HUES6 (cell line): ENCODE data around the gene SCN1B.
A peak's percentile ranks its signal among the peaks of the same experiment; 100 is the strongest.
"Not testable (repeated sequence)": the region's sequence is repeated elsewhere in the genome, so short reads cannot be mapped to it uniquely, and the experiment has no call there.

Experiments
- H3K27ac ChIP-seq: 2 replicates; pipeline ENCODE4 v1.7.0; 2013; ENCODE audit warnings: low read depth, mild to moderate bottlenecking, low read length, inconsistent platforms
- H3K27me3 ChIP-seq: 2 replicates; pipeline ENCODE4 v1.6.1; 2013; ENCODE audit warnings: low read length; ENCODE audit not compliant: control insufficient read depth, insufficient read depth
- H3K36me3 ChIP-seq: 2 replicates; pipeline ENCODE4 v1.6.1; 2013; ENCODE audit warnings: low read length; ENCODE audit not compliant: control insufficient read depth, insufficient read depth
- H3K4me1 ChIP-seq: 2 replicates; pipeline ENCODE4 v1.6.1; 2013; ENCODE audit warnings: low read length; ENCODE audit not compliant: control insufficient read depth, insufficient read depth
- H3K4me3 ChIP-seq: 2 replicates; pipeline ENCODE4 v1.5.1; 2013; ENCODE audit warnings: low read depth, low read length
- H3K9ac ChIP-seq: one replicate; pipeline ENCODE4 v1.6.1; 2013; ENCODE audit warnings: mild to moderate bottlenecking, low read length
- H3K9me3 ChIP-seq: 2 replicates; pipeline ENCODE4 v1.6.1; 2013; ENCODE audit warnings: low read depth, low read length; ENCODE audit not compliant: control insufficient read depth, insufficient read depth

SCN1B gene

DNA sequence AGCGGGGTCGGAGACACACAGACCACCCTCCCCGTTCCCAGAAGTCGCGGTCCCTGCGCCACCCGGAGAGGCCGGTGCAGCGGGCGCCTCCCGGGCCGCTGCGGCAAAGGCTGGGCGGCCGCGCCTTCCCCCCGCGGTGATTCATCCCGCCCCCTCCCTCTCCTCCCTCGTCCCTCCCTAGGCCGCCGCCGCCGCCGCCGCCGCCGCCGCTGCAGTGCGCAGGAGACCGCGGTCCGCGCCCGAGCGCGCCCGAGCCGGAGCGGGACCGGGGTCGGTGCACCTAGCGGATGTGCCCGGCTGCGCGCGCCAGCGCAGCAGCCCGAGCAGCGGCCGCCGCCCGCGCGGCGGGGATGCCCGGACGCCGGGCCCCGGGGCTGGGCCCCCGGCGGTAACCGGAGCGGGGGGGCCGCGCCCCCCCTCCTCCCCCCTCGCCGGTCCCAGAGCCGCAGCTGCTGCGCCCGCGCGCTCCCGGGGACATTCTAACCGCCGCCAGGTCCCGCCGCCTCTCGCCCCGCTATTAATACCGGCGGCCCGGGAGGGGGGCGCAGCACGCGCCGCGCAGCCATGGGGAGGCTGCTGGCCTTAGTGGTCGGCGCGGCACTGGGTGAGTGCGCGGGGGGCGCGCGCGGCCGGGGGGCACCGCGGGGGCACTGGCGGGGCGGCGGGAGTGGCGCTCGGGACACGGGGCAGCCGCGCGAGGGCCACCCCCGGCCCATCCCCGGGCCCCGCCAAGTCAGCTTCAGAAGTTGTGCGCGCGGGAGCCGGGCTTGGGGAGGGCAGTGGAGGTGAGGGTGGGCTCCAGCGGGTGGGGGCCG is at the start of gene SCN1B:
SCN1B (plus strand) TSS at position 214 of the 815 bp plus-strand sequence; CDS start at position 565, 351 bp downstream.
- no peak within 1 kb of the TSS for H3K27ac ChIP-seq
- peaks cover 10% of the 10 kb centered on the region; the same call in 1 of the 2 replicates for H3K4me1 ChIP-seq
- no peaks in the 10 kb centered on the region for H3K9me3 ChIP-seq
- H3K36me3 ChIP-seq: peaks cover 47% of the 10 kb centered on the region
- peak within 1 kb of the TSS; percentile 63 for H3K9ac ChIP-seq
- peaks cover 30% of the 10 kb centered on the region for H3K27me3 ChIP-seq
- H3K4me3 ChIP-seq: peak within 1 kb of the TSS; percentile 67

- H3K9me3 ChIP-seq: peaks cover 6% of the 10 kb centered on the region; the same call in 1 of the 2 replicates
- no peaks in the 10 kb centered on the region for H3K36me3 ChIP-seq
- H3K4me1 ChIP-seq: peaks cover 6% of the 10 kb centered on the region
- no peak overlapping the region for H3K9ac ChIP-seq
- no peak overlapping the region for H3K27ac ChIP-seq
- no peaks in the 10 kb centered on the region for H3K27me3 ChIP-seq
- no peak overlapping the region for H3K4me3 ChIP-seq
Observed at GRCh38 chr19:34982275-34982674, 48.0 kb upstream of the SCN1B start.

DNA sequence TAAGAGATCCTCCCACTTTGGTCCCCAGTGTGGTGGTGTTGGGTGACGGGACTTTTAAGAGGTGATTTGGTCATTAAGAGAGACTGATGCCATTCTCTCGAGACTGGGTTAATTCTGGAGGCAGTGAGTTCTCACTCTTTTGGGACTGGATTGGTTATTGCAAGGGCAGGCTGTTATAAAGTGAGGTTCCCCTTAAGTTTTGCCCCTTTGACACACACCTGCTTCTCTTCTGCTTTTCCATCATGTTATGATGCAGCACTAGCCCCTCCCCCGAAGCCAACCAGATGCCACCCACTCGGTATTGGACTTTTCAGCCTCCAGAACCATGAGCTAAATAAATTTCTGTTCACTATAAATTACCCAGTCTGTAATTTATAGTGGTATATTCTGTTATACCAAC is 46.5 kb upstream of the SCN1B start:
- no peak overlapping the region for H3K9ac ChIP-seq
- H3K4me3 ChIP-seq: no peak overlapping the region
- H3K36me3 ChIP-seq: no peaks in the 10 kb centered on the region
- peaks cover 6% of the 10 kb centered on the region; the same call in 1 of the 2 replicates for H3K9me3 ChIP-seq
- H3K27me3 ChIP-seq: no peaks in the 10 kb centered on the region
- H3K27ac ChIP-seq: no peak overlapping the region
- peaks cover 6% of the 10 kb centered on the region for H3K4me1 ChIP-seq

- Histone ChIP-seq H3K36me3 (no peaks in the 10 kb centered on the region), H3K9ac (no peak overlapping the region), H3K27me3 (no peaks in the 10 kb centered on the region), H3K4me1 (peaks cover 6% of the 10 kb centered on the region), H3K27ac (no peak overlapping the region), H3K9me3 (peaks cover 6% of the 10 kb centered on the region; the same call in 1 of the 2 replicates), H3K4me3 (no peak overlapping the region)
Observed at GRCh38 chr19:34984287-34984686, 46.0 kb upstream of the SCN1B start.

DNA sequence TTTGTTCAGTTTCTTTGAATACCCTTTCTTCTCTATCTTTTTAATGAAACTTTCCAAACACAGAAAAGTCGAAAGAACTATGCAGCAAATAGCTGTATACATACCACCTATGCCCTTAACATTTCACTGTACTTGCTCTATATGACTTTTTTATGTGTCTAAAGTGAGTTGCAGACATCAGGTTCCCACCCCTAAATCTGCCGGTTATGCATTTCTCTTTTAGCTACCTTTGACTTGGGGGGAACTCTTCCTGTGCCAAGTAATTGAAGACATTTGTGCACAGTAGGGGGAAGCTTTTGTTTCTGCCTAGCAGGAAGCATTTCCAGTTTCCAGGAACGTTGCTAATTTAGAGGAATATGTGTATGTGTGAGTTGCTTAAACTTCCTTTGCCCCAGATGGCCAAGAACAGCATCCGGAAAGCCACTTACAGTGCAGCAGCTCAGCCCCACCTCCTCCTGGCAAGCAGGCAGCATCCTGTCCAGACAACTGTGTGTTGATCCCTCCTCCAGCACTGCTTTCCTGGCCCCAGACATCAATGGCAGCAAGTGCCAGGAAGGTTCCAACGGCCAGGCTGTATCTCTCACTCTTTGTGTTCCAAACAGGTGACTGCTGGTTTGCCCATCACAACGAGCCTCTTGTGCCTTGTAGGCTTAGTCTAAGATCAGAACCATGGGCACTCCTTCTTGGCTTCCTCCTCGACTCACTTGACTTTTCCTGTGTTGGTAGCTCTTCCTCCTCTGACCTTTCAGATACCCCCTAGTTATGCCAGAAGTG is 44.8 kb upstream of the SCN1B start:
- H3K27ac ChIP-seq: no peak overlapping the region
- no peak overlapping the region for H3K4me3 ChIP-seq
- H3K4me1 ChIP-seq: peaks cover 6% of the 10 kb centered on the region
- no peak overlapping the region for H3K9ac ChIP-seq
- peaks cover 6% of the 10 kb centered on the region; the same call in 1 of the 2 replicates for H3K9me3 ChIP-seq
- H3K36me3 ChIP-seq: no peaks in the 10 kb centered on the region
- H3K27me3 ChIP-seq: no peaks in the 10 kb centered on the region

DNA sequence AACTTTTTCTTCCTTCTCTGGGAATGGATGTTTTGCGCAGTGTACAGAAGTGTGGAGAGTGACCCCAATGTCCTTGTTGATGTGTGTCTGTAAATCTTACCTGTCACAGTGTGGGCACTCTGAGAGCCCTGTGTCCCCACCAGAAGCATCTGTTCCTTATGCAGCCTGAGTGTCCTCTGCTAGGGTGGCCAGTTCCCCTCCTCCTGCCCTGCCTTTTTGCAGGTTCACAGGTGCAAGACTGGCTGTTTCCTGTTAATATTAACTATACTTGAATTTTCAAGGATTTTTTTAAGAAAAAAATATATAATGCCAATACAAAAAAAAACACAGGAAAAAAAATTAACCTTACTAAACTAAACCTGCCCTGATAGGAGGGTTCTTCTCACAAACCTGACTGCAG is 42.2 kb upstream of the SCN1B start:
- no peaks in the 10 kb centered on the region for H3K36me3 ChIP-seq
- H3K9me3 ChIP-seq: peaks cover 6% of the 10 kb centered on the region; the same call in 1 of the 2 replicates
- H3K27me3 ChIP-seq: no peaks in the 10 kb centered on the region
- no peak overlapping the region for H3K27ac ChIP-seq
- no peak overlapping the region for H3K9ac ChIP-seq
- H3K4me3 ChIP-seq: no peak overlapping the region
- H3K4me1 ChIP-seq: peaks cover 6% of the 10 kb centered on the region

- Histone ChIP-seq H3K27ac (no peak overlapping the region), H3K9me3 (no peaks in the 10 kb centered on the region; the same call in 1 of the 2 replicates), H3K4me3 (no peak overlapping the region), H3K9ac (no peak overlapping the region), H3K4me1 (peaks cover 6% of the 10 kb centered on the region), H3K36me3 (no peaks in the 10 kb centered on the region), H3K27me3 (no peaks in the 10 kb centered on the region)
Observed at GRCh38 chr19:34989298-34989697, 41.0 kb upstream of the SCN1B start.

- Histone ChIP-seq H3K9me3 (0 out of 2 replicates have a peak, but pooled peaks cover 5% of the 10 kb centered on the region), H3K27me3 (no peaks in the 10 kb centered on the region), H3K4me1 (peaks cover 2% of the 10 kb centered on the region), H3K4me3 (no peak overlapping the region), H3K27ac (no peak overlapping the region), H3K9ac (no peak overlapping the region), H3K36me3 (no peaks in the 10 kb centered on the region)
Observed at GRCh38 chr19:34990578-34991192, 39.6 kb upstream of the SCN1B start.

- no peak overlapping the region for H3K27ac ChIP-seq
- no peaks in the 10 kb centered on the region for H3K27me3 ChIP-seq
- H3K36me3 ChIP-seq: no peaks in the 10 kb centered on the region
- H3K9me3 ChIP-seq: 0 out of 2 replicates have a peak, but pooled peaks cover 5% of the 10 kb centered on the region
- H3K9ac ChIP-seq: no peak overlapping the region
- no peak overlapping the region for H3K4me3 ChIP-seq
- H3K4me1 ChIP-seq: peaks cover under 1% of the 10 kb centered on the region; the same call in 1 of the 2 replicates
Observed at GRCh38 chr19:34991542-34992333, 38.5 kb upstream of the SCN1B start.

- H3K27me3 ChIP-seq, H3K4me1 ChIP-seq, H3K27ac ChIP-seq, H3K9ac ChIP-seq, H3K36me3 ChIP-seq, H3K4me3 ChIP-seq, H3K9me3 ChIP-seq: not testable (repeated sequence)
Observed at GRCh38 chr19:34992582-34992981, 37.7 kb upstream of the SCN1B start.
